Stomach smooth muscle (tissue), 2 donors: ENCODE data around the gene CTNNB1.

Experiments
- H3K27ac ChIP-seq: one replicate; pipeline ENCODE4 v1.7.0; 2013; ENCODE audit warnings: mild to moderate bottlenecking, low read length, inconsistent platforms
- H3K27me3 ChIP-seq, 2 donors: one replicate each; pipeline ENCODE4 v1.7.0; 2013; ENCODE audit warnings: low read length in 2 of 2; ENCODE audit not compliant: insufficient read depth in 2 of 2, control insufficient read depth in 1 of 2
- H3K36me3 ChIP-seq, 2 donors: one replicate each; pipeline ENCODE4 v1.7.0; 2013; ENCODE audit warnings: low read length in 2 of 2; ENCODE audit not compliant: control insufficient read depth in 2 of 2, insufficient read depth in 2 of 2
- H3K4me1 ChIP-seq: one replicate; pipeline ENCODE4 v1.7.0; 2013; ENCODE audit warnings: low read length; ENCODE audit not compliant: control insufficient read depth, insufficient read depth
- H3K4me3 ChIP-seq, 2 donors: one replicate each; pipeline ENCODE4 v1.7.0; 2013; ENCODE audit warnings: low read length in 2 of 2
- H3K9ac ChIP-seq, 2 donors: one replicate each; pipeline ENCODE4 v1.7.0; 2013; ENCODE audit warnings: low read length in 2 of 2, mild to moderate bottlenecking in 1 of 2
- H3K9me3 ChIP-seq, 2 donors: one replicate each; pipeline ENCODE4 v1.7.0; 2013; ENCODE audit warnings: low read length in 2 of 2; ENCODE audit not compliant: control insufficient read depth in 2 of 2
- donor health status: healthy.
- donor health status: Pancreatic carcinoma.

CTNNB1 gene

GRCh38 chr3:41239587-41239986 lies 40.3 kb downstream of the CTNNB1 start:
- Histone ChIP-seq H3K4me3 (no peak overlapping the region), H3K9ac (no peak overlapping the region), H3K27me3 (no peaks in the 10 kb centered on the region), H3K27ac (no peak overlapping the region), H3K36me3 (peaks cover 44 to 64% of the 10 kb centered on the region in 2 donors), H3K4me1 (no peaks in the 10 kb centered on the region), H3K9me3 (no peaks in the 10 kb centered on the region)

GRCh38 chr3:41241161-41241560 lies 41.9 kb downstream of the CTNNB1 start:
- Histone ChIP-seq H3K36me3 (peaks cover 47 to 49% of the 10 kb centered on the region in 2 donors), H3K9me3 (no peaks in the 10 kb centered on the region), H3K9ac (no peak overlapping the region), H3K4me3 (no peak overlapping the region), H3K27ac (no peak overlapping the region), H3K27me3 (no peaks in the 10 kb centered on the region), H3K4me1 (no peaks in the 10 kb centered on the region)

GRCh38 chr3:41241800-41242571 lies 42.7 kb downstream of the CTNNB1 start:
- Histone ChIP-seq H3K9ac (no peak overlapping the region), H3K27ac (no peak overlapping the region), H3K9me3 (no peaks in the 10 kb centered on the region), H3K4me1 (peaks cover 2% of the 10 kb centered on the region), H3K4me3 (no peak overlapping the region), H3K36me3 (peaks cover 41% of the 10 kb centered on the region in 2 donors), H3K27me3 (no peaks in the 10 kb centered on the region)

- no peak overlapping the region for H3K9ac ChIP-seq
- H3K27me3 ChIP-seq, result no peaks in the 10 kb centered on the region
- peaks cover 4% of the 10 kb centered on the region for H3K4me1 ChIP-seq
- H3K36me3 ChIP-seq, result peaks cover 29 to 34% of the 10 kb centered on the region in 2 donors
- H3K27ac ChIP-seq, result no peak overlapping the region
- no peak overlapping the region for H3K4me3 ChIP-seq
- no peaks in the 10 kb centered on the region for H3K9me3 ChIP-seq
Observed at GRCh38 chr3:41243183-41243582, 43.9 kb downstream of the CTNNB1 start.

GRCh38 chr3:41244620-41245336 lies 45.5 kb downstream of the CTNNB1 start:
- no peak overlapping the region for H3K9ac ChIP-seq
- H3K4me3 ChIP-seq, result no peak overlapping the region
- no peaks in the 10 kb centered on the region for H3K27me3 ChIP-seq
- H3K27ac ChIP-seq, result no peak overlapping the region
- no peaks in the 10 kb centered on the region for H3K9me3 ChIP-seq
- H3K36me3 ChIP-seq, result peaks cover 15 to 23% of the 10 kb centered on the region in 2 donors
- peaks cover 4% of the 10 kb centered on the region for H3K4me1 ChIP-seq

GRCh38 chr3:41247055-41248004 lies 48.0 kb downstream of the CTNNB1 start:
- Histone ChIP-seq H3K27me3 (no peaks in the 10 kb centered on the region), H3K9ac (no peak overlapping the region), H3K4me3 (no peak overlapping the region), H3K27ac (no peak overlapping the region), H3K4me1 (peaks cover 4% of the 10 kb centered on the region), H3K9me3 (no peaks in the 10 kb centered on the region), H3K36me3 (peaks cover 0 to 8% of the 10 kb centered on the region in 2 donors)

- Histone ChIP-seq H3K27ac (no peak overlapping the region), H3K27me3 (no peaks in the 10 kb centered on the region), H3K9me3 (no peaks in the 10 kb centered on the region), H3K4me3 (no peak overlapping the region), H3K9ac (no peak overlapping the region), H3K4me1 (peaks cover 4% of the 10 kb centered on the region), H3K36me3 (peaks cover 0 to 8% of the 10 kb centered on the region in 2 donors)
Observed at GRCh38 chr3:41248525-41248924, 49.2 kb downstream of the CTNNB1 start.

- peaks cover 4% of the 10 kb centered on the region for H3K4me1 ChIP-seq
Observed at GRCh38 chr3:41249318-41249717, 50.0 kb downstream of the CTNNB1 start.

GRCh38 chr3:41250825-41251224 lies 51.5 kb downstream of the CTNNB1 start:
- H3K4me1 ChIP-seq, result peaks cover 4% of the 10 kb centered on the region

More at GRCh38 chr3:41249318-41249717, 50.0 kb downstream of the CTNNB1 start:
- Histone ChIP-seq H3K9ac (no peak overlapping the region), H3K27ac (no peak overlapping the region), H3K36me3 (peaks cover 0 to 7% of the 10 kb centered on the region in 2 donors), H3K4me3 (no peak overlapping the region), H3K27me3 (no peaks in the 10 kb centered on the region), H3K9me3 (no peaks in the 10 kb centered on the region)

GRCh38 chr3:41251593-41251992 lies 52.3 kb downstream of the CTNNB1 start:
- H3K36me3 ChIP-seq, result no peaks in the 10 kb centered on the region
- no peak overlapping the region for H3K9ac ChIP-seq
- no peaks in the 10 kb centered on the region for H3K27me3 ChIP-seq
- no peak overlapping the region for H3K4me3 ChIP-seq
- H3K27ac ChIP-seq, result no peak overlapping the region
- H3K9me3 ChIP-seq, result no peaks in the 10 kb centered on the region
- peaks cover 4% of the 10 kb centered on the region for H3K4me1 ChIP-seq

More at GRCh38 chr3:41250825-41251224, 51.5 kb downstream of the CTNNB1 start:
- Histone ChIP-seq H3K9me3 (no peaks in the 10 kb centered on the region), H3K27me3 (no peaks in the 10 kb centered on the region), H3K27ac (no peak overlapping the region), H3K36me3 (peaks cover 0 to 4% of the 10 kb centered on the region in 2 donors), H3K4me3 (no peak overlapping the region), H3K9ac (no peak overlapping the region)
